HG03521 (cell line): ENCODE results near the gene KRT222.

Experiments
- ATAC-seq: cut with Tn5 transposase; IDR thresholded peaks from one replicate; pipeline ENCODE4 v1.9.1; 2021; ENCODE audit warnings: mild to moderate bottlenecking, moderate library complexity; ENCODE audit not compliant: unreplicated experiment

The KRT222 gene

GRCh38 chr17:40659911-40660310, 5.1 kb downstream of the KRT222 start:
- no peak for ATAC-seq

DNA sequence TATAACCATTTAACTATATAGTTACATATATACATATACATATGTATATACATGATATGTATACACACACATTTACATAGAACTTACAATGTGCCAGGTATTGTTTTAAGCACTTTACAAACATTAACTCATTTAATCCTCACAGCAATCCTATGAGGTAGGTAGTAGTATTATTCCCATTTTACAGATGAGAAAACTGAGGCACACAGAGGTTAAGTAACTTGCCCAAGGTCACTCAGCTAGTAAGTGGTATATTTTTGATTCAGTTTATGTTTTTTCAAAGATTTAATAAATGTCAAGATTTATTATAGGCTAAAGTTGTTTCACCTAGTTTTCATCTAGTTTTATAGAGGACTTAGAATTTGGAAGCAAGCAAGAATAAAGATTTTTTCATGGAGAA, 6.6 kb downstream of the KRT222 start:
- ATAC-seq, result no peak

DNA sequence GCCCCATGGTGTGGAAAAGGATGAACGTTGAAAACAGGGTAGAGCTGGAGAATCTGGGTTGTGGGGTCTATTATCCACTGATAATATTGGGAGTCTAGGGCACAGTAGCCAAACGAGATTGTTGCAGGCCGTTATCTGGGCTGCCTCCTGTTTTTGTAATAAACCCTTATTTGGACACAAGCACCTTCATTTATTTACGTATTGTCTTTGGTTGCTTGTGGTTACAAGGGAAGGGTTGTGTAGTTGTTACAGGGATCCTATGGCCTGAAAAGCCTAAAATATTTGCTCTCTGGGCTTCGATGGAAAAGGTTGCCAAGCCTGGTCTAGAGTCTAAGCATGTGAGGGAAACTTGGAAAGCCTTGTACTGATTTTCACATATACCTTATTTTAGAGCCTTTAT, 13.0 kb downstream of the KRT222 start:
- no peak for ATAC-seq

GRCh38 chr17:40648384-40648968, 16.5 kb downstream of the KRT222 start:
- peak; percentile 3 for ATAC-seq

DNA sequence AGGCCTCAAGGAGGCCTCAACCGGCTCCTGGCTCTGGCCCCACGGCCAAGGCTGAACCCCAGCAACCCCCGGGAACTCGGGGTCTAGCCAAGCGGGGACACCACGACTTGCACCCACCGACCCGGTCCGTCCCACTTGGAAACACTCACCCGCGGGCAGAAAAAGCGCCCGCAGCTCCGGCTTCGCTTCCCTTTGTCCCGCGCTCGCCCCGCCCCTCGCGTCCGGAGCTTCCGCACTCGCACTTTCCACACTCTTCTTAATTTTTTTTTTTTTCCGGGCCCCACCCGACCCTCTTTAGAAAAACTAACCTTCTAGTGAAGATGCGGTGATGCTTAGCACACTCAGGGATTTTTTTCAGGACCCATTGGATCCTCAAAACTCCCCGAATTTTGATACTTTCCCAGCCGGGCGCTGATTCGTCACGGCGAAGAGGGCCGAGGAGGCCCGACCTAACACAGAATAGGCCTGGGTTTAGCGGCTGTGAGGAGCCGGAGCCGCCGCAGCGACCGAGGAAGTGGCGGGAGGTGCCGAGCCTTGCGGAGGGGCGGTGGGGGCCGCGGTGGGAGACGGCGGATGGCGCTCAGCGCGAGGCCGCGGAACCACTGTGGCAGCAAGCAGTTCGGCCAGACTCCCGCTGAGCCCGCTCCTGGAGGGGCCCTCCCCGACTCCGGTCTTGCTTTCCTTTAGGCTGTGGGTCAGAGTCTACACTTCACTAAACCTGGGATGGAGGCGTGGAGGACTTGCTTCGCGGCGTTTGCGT, 17.2 kb downstream of the KRT222 start, which contains the start of gene SMARCE1:
TSS of gene SMARCE1 (minus strand) at position 195 of the 760 bp plus-strand sequence. CDS start 2,016 bp downstream, outside the sequence.
- peak; percentile 63 for ATAC-seq

DNA sequence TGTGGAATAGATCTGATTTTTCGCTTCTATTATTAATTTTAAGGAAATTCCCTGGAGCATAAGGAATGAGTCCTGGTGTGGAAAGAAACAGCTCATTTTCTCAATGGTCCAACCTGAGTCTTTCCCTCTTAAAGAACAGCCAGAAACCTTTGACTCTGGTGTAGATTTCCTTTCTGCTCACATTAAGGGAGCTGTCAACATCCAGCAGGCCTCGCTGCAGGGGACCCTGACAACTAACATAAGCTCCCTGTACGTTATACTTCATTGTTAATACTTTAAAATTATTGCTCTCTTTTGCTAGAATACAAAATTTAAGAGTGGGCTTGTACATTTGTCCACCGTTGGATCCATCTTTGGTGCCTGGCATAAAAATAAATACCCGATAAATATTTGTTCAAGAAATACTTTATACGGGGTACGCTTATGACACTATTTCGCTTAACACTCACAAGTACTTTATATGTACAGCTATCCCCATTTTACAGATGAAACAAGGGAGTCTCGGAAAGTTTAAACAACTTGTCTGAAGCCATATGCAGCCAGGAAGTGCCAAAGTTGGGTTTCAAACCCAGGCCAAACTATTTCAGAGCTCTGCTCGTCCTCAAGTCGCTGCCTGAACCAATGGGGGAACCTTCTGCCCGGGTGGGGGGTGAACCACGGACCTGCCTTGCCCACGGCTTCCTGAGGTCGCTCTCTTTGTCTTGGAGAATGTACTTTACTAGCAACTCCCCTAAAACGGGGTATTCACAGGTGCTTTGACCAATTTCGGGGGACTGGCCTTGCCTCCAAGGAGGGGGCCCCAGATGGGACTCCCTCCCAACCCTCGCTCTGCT, 18.0 kb downstream of the KRT222 start:
- peak; percentile 13 for ATAC-seq

- no peak for ATAC-seq
Observed at GRCh38 chr17:40645943-40646342, 19.0 kb downstream of the KRT222 start.

DNA sequence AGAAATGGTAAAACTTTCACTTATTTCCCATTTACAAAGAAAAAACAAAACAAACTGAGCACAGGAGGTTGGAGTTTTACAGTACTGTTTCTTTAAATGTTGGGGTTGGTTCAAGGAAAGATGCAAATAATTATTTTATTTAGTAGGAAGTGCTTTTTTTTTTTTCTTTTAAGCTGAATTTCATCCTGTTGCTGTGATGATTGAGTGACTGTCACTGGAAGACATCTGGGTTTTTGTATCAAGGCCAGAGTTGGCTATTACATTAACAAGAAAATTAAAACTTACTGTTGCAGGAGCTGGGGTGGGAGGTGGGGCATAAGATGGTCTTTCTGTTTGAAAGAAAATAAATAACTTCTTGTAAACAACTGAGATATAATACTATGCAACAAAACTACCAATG, 19.7 kb downstream of the KRT222 start:
- no peak for ATAC-seq

GRCh38 chr17:40637931-40638330, 27.0 kb downstream of the KRT222 start:
- no peak for ATAC-seq

DNA sequence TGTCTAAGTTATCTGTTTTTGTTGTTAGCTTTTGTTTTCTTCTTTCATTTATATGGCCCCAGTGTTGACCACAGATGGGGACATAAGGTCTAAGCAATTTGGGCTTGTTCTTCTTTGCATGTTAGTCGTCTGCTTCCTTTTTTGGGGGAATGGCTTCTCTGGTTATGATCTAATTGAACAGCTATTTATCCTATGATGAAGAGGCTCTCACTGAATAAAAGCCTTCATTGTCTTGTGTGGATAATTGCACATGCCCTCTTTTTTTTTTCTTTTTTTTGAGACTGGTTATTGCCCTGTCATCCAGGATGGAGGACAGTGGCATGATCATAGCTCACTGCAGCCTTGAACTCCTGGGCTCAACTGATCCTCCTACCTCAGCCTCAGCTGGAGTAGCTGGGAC, 31.1 kb downstream of the KRT222 start:
- ATAC-seq, result no peak

GRCh38 chr17:40632216-40632615, 32.8 kb downstream of the KRT222 start:
- no peak for ATAC-seq

DNA sequence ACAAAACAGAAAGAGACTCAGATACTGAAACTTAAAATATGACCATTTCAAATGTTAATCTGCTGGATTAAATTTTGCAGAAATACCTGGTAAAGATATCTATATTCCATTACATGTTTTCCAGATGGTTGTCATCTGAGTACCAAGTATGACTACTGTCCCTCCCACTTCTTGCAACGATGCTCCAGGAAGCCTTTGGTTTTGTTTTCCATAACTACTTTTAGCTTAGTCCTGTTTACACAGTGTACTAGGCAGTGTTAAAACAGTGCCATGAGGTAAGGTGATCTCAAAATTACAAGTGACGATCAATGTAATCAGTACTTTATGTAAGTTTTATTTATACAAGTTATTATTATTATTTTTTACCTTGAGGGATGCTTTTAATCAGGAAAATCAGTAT, 35.1 kb downstream of the KRT222 start:
- ATAC-seq, result no peak

DNA sequence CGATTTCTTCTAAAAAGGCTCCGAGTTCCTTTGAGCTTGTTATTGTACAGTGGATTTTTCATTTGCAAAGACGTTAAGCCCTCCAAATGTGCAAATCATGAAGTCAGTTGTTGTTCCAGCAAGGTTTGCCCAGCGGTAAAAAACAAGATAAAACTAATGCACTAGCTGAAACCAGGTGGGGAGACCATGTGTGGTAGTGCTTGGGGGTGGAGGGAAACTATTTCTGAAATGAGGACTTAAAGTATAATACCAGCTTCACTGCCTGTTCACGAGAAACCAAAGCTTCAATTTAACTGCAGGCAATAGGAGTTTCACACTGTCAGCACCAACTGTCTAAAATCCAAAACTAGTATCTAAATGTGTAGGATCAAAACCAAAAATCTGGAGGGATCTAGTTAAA, 39.7 kb downstream of the KRT222 start:
- ATAC-seq, result no peak

GRCh38 chr17:40623419-40624210, 41.4 kb downstream of the KRT222 start:
- no peak for ATAC-seq

GRCh38 chr17:40622509-40622928, 42.5 kb downstream of the KRT222 start:
- no peak for ATAC-seq

DNA sequence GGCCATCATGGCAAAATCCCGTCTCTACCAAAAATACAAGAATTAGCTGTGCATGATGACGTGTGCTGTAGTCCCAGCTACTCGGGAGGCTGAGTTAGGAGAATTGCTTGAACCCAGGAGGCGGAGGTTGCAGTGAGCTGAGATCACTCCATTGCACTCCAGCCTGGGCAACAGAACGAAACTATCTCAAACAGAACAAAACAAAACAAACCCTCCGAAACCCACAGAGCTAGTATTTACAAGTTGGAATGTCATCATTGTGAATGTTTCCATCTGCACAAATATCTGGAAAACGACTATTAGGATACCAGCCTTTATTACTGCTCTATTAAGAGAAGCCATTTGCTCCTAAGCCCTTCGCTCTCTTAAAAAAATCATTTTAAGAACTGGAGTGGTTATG, 43.4 kb downstream of the KRT222 start:
- no peak for ATAC-seq

GRCh38 chr17:40621019-40621418, 44.0 kb downstream of the KRT222 start:
- no peak for ATAC-seq

DNA sequence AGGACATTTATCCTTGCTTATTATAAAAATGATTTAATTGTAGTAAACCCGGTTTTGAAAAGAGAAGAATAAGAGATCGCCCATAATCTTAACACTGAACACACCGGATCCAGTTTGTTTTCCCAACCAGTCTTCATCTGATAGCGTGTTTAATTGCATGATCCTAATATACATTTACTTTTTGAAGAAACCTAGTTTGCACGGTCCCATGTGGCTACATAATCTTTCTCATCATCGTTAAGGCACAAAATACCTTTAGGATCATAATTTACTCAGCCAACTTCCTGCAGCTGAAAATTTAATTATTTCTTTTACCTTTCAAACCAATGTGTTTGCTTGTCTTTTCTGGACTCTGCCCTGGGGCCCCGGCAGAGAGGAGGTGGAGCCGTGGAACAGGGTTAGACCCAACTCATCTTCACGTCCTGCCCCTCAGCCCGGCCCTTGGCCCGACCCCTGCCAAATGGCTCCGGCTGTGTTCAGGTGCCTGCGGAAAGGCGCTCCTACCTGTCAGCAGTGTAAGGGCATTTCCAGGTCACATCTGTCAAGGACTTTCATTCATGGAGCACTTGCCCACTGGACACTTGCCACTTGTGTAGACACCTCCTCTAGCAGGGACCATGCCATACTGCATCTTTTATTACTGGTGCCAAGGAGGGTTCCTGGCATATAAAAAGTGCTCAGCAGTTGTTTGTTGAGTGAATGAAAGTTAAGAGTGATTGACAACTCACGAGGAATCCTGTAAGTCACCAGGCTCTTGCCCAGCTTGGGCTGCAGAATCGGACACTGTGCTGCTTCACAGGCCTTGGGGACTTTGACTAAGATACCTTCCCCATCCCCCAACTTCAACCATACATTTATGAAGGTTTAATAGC, 46.0 kb downstream of the KRT222 start:
- no peak for ATAC-seq

DNA sequence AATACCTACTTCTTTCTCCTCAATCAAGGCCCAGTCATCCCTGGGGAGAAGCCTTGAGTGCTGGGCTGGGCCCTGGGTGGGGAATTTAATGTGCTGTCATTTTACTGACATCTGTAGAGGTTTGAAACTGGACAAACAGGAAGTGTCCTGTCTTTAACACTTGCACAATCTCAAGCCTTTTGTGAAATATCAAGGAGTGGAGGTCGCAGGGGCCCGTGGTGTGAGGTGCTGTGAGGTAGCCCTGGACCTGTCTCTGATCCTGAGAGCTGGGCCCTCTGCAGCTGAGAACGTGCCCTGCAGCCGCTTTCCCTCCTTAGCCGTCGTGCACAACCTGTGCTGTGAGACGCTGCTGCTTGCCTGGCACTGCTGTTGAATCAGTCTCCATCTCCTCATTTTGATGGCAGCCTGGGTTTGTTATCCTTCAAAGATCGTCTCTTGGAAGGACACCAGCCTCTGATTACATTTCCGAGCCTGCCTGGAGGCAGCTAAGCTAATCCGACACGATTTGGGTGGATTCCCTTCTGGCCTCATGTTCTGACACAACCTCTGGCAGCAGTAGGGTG, 47.2 kb downstream of the KRT222 start:
- ATAC-seq, result no peak

GRCh38 chr17:40616592-40616991, 48.4 kb downstream of the KRT222 start:
- ATAC-seq, result no peak
